Measurements from ENCODE around the gene UBN1. TPM values are rescaled to one million over a fixed set of nuclear protein-coding genes. Genes with fewer than 3 reads are reported as not detected.

Gene UBN1
- total and polyA plus RNA-seq, 10 of the 15 experiments (the other 5 are each of a cell fraction or from before 2014, with no cell fraction given): 2.1 to 32.5 (median 13.9) TPM

DNA sequence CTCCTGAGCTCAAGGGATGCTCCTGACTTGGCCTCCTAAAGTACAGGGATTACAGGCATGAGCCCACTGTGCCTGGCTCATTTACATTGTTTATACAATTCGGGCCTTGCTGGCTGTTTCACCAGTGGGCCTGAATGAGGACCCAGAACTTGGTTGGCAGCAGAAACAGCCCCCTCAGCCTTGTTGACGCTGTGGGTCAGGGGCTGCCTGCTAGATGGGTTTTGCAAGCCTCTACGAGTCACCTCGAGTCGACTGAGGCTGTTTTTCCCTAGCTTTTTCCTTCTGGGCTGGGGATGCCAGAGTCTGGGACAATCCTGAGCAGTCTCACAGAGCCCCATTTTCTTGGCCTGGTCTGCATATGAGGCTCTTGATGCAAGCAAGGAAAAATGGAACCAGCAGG, 73.5 kb downstream of the UBN1 start (continued):
- TF ChIP-seq BCLAF1 (IDR thresholded peaks at IDR 0.05): no peak
- no peak for TF ChIP-seq CTCF (IDR thresholded peaks at IDR 0.05 in 2 of 3, conservative IDR thresholded peaks at IDR 0.05 in 1 of 3; ENCODE audit: control insufficient read depth in 2 of 3, extremely low read depth in 1 of 3, insufficient read depth in 1 of 3, low read depth in 3 of 3, low read length in 3 of 3)
- no peak for TF ChIP-seq KAT2A (conservative IDR thresholded peaks at IDR 0.05; ENCODE audit: control insufficient read depth, low read depth, low read length)
- no peak for TF ChIP-seq BRCA1 (IDR thresholded peaks at IDR 0.05; ENCODE audit: low read depth, low read length)
- TF ChIP-seq, protein P1, sequence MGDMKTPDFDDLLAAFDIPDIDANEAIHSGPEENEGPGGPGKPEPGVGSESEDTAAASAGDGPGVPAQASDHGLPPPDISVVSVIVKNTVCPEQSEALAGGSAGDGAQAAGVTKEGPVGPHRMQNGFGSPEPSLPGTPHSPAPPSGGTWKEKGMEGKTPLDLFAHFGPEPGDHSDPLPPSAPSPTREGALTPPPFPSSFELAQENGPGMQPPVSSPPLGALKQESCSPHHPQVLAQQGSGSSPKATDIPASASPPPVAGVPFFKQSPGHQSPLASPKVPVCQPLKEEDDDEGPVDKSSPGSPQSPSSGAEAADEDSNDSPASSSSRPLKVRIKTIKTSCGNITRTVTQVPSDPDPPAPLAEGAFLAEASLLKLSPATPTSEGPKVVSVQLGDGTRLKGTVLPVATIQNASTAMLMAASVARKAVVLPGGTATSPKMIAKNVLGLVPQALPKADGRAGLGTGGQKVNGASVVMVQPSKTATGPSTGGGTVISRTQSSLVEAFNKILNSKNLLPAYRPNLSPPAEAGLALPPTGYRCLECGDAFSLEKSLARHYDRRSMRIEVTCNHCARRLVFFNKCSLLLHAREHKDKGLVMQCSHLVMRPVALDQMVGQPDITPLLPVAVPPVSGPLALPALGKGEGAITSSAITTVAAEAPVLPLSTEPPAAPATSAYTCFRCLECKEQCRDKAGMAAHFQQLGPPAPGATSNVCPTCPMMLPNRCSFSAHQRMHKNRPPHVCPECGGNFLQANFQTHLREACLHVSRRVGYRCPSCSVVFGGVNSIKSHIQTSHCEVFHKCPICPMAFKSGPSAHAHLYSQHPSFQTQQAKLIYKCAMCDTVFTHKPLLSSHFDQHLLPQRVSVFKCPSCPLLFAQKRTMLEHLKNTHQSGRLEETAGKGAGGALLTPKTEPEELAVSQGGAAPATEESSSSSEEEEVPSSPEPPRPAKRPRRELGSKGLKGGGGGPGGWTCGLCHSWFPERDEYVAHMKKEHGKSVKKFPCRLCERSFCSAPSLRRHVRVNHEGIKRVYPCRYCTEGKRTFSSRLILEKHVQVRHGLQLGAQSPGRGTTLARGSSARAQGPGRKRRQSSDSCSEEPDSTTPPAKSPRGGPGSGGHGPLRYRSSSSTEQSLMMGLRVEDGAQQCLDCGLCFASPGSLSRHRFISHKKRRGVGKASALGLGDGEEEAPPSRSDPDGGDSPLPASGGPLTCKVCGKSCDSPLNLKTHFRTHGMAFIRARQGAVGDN (IDR thresholded peaks at IDR 0.05): no peak
- TF ChIP-seq E4F1 (IDR thresholded peaks at IDR 0.05; ENCODE audit: borderline replicate concordance, partially characterized antibody): no peak
- no peak for TF ChIP-seq TCF7 (IDR thresholded peaks at IDR 0.05; ENCODE audit: borderline replicate concordance)
- no peak for TF ChIP-seq STAT1 (conservative IDR thresholded peaks at IDR 0.05)
- TF ChIP-seq ZNF622 (IDR thresholded peaks at IDR 0.05): no peak
